Measurements from ENCODE around the gene SNX7.

SNX7 gene

DNA sequence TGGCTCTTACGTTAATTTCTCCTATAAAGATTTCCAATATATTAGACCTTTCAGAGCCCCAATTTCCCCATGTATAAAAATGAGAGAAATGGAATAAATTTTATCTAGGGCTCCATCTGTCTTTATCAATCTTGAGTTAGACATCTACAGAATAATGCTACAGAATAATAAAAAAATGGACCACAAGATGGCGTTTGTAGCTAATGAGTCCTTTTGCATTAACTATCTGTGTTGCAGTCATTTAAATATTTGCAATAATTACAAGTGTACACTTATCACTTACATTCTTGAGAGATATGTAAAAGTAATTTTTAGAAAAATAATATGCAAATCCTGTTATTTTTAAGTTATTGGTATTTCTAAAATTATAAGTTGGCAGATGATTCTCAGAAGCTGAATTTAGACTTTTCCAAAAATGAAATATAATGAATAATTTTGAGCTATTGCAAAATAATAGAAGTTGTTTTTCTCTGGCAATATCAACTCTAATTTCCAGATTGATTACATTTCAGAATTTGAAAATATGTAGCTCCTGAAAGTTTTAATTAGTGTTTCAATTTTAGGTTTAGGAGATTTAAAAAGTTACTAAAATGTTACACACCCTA, 87.7 kb downstream of the SNX7 start:
- no peak for TF ChIP-seq TAF1 (IDR thresholded peaks at IDR 0.05; ENCODE audit: low read depth)
- no peak for TF ChIP-seq EP300 (IDR thresholded peaks at IDR 0.05; ENCODE audit: borderline replicate concordance)
- no peak for TF ChIP-seq CREB1 (IDR thresholded peaks at IDR 0.05; ENCODE audit: low read depth)
- no peak for TF ChIP-seq EGR1 (IDR thresholded peaks at IDR 0.05)
- no peak for TF ChIP-seq TCF12 (IDR thresholded peaks at IDR 0.05; ENCODE audit: low read depth)
- no peak; the same call in 1 of the 2 replicates for TF ChIP-seq RAD21 (IDR thresholded peaks at IDR 0.05; ENCODE audit: low read depth)
- no peak for TF ChIP-seq NFIC (IDR thresholded peaks at IDR 0.05)
- TF ChIP-seq YY1 (IDR thresholded peaks at IDR 0.05; ENCODE audit: low read depth): no peak
- TF ChIP-seq USF1 (IDR thresholded peaks at IDR 0.05): no peak
- no peak for TF ChIP-seq FOXM1 (IDR thresholded peaks at IDR 0.05; ENCODE audit: borderline replicate concordance, low read depth)
- no peak for TF ChIP-seq TEAD4 (IDR thresholded peaks at IDR 0.05)
- TF ChIP-seq, protein P1, sequence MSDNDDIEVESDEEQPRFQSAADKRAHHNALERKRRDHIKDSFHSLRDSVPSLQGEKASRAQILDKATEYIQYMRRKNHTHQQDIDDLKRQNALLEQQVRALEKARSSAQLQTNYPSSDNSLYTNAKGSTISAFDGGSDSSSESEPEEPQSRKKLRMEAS (IDR thresholded peaks at IDR 0.05): no peak
- TF ChIP-seq CEBPB (IDR thresholded peaks at IDR 0.05): no peak
- TF ChIP-seq ZBTB7A (IDR thresholded peaks at IDR 0.05; ENCODE audit: low read depth): no peak
- TF ChIP-seq, protein P2, sequence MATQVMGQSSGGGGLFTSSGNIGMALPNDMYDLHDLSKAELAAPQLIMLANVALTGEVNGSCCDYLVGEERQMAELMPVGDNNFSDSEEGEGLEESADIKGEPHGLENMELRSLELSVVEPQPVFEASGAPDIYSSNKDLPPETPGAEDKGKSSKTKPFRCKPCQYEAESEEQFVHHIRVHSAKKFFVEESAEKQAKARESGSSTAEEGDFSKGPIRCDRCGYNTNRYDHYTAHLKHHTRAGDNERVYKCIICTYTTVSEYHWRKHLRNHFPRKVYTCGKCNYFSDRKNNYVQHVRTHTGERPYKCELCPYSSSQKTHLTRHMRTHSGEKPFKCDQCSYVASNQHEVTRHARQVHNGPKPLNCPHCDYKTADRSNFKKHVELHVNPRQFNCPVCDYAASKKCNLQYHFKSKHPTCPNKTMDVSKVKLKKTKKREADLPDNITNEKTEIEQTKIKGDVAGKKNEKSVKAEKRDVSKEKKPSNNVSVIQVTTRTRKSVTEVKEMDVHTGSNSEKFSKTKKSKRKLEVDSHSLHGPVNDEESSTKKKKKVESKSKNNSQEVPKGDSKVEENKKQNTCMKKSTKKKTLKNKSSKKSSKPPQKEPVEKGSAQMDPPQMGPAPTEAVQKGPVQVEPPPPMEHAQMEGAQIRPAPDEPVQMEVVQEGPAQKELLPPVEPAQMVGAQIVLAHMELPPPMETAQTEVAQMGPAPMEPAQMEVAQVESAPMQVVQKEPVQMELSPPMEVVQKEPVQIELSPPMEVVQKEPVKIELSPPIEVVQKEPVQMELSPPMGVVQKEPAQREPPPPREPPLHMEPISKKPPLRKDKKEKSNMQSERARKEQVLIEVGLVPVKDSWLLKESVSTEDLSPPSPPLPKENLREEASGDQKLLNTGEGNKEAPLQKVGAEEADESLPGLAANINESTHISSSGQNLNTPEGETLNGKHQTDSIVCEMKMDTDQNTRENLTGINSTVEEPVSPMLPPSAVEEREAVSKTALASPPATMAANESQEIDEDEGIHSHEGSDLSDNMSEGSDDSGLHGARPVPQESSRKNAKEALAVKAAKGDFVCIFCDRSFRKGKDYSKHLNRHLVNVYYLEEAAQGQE (IDR thresholded peaks at IDR 0.05; ENCODE audit: low read depth): no peak

GRCh38 chr1:98754176-98754575, 92.7 kb downstream of the SNX7 start:
- TF ChIP-seq, protein P2 (IDR thresholded peaks at IDR 0.05; ENCODE audit: low read depth): no peak
- TF ChIP-seq EGR1 (IDR thresholded peaks at IDR 0.05) (no peak), TAF1 (IDR thresholded peaks at IDR 0.05; ENCODE audit: low read depth) (no peak), CREB1 (IDR thresholded peaks at IDR 0.05; ENCODE audit: low read depth) (no peak), CEBPB (IDR thresholded peaks at IDR 0.05) (no peak), USF1 (IDR thresholded peaks at IDR 0.05) (no peak)

DNA sequence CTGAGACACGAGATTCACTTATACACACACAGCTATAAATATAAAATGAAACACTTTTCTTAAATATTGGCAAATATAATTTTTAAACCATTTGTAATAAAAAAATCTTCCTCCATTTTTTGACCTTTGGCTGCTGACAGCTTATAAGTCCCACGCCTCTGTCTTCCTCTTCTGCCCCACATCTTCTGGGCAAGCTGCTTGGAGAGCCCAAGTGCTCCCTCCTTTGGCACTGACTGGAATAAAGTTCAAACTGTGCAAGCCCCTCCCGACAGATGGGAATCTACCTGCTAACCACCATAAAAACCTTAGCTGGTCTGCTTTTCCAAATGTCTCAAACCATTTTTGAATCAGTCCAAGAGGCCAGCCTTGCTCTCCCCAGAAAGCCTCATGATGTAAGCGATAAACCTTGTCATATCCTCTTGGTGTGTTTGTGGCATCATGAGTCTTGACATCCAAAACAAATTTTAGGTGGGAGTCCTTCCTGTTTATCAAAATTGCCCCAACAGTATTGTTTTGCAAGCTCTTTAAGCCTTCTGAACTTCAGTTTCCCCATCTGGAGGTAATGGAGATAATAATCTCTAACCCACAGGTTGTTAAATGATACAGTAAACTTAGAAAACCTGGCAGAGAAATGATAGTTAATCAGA, 99.8 kb downstream of the SNX7 start:
- TF ChIP-seq EP300 (IDR thresholded peaks at IDR 0.05; ENCODE audit: borderline replicate concordance) (no peak), EGR1 (IDR thresholded peaks at IDR 0.05) (no peak), USF1 (IDR thresholded peaks at IDR 0.05) (no peak), TAF1 (IDR thresholded peaks at IDR 0.05; ENCODE audit: low read depth) (no peak)
- TF ChIP-seq, protein P1 (IDR thresholded peaks at IDR 0.05): no peak

- TF ChIP-seq CREB1 (IDR thresholded peaks at IDR 0.05; ENCODE audit: low read depth): no peak
Observed at GRCh38 chr1:98763488-98764150, 102.1 kb downstream of the SNX7 start.

DNA sequence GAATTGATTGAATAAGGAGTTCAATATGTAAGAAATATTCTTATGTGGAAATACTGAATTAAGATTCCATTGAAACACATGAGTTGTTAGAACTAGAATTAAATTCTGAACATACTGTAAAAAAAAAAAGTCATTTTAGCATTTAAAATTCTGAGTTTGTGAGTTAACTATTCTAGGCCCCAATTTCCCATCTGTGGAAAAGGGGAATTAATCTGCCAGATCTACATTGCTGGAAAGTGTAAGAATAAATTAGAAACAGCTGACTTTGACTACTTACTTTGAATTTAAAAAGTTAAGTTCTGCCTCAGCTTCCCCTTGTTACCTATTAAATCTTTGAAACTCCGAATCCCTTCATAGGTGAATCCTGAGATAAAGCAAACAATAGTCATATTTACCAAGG, 103.0 kb downstream of the SNX7 start:
- no peak for TF ChIP-seq TAF1 (IDR thresholded peaks at IDR 0.05; ENCODE audit: low read depth)
- no peak for TF ChIP-seq RAD21 (IDR thresholded peaks at IDR 0.05; ENCODE audit: low read depth)
- no peak for TF ChIP-seq ZBTB7A (IDR thresholded peaks at IDR 0.05; ENCODE audit: low read depth)
- TF ChIP-seq FOXM1 (IDR thresholded peaks at IDR 0.05; ENCODE audit: borderline replicate concordance, low read depth): no peak
- TF ChIP-seq, protein P1 (IDR thresholded peaks at IDR 0.05): no peak
- TF ChIP-seq TCF12 (IDR thresholded peaks at IDR 0.05; ENCODE audit: low read depth): no peak
- no peak for TF ChIP-seq CEBPB (IDR thresholded peaks at IDR 0.05)
- no peak for TF ChIP-seq NFIC (IDR thresholded peaks at IDR 0.05)
- TF ChIP-seq EP300 (IDR thresholded peaks at IDR 0.05; ENCODE audit: borderline replicate concordance): no peak
- no peak for TF ChIP-seq TEAD4 (IDR thresholded peaks at IDR 0.05)
- TF ChIP-seq USF1 (IDR thresholded peaks at IDR 0.05): no peak
- TF ChIP-seq, protein P2 (IDR thresholded peaks at IDR 0.05; ENCODE audit: low read depth): no peak
- no peak for TF ChIP-seq EGR1 (IDR thresholded peaks at IDR 0.05)
- no peak for TF ChIP-seq YY1 (IDR thresholded peaks at IDR 0.05; ENCODE audit: low read depth)
- no peak for TF ChIP-seq CREB1 (IDR thresholded peaks at IDR 0.05; ENCODE audit: low read depth)

All from Ishikawa (cell line).